Natural killer cell (primary cell): ENCODE measurements around the gene PLEKHA4. TPM values are rescaled to one million over a fixed set of nuclear protein-coding genes. Genes with fewer than 3 reads are reported as not detected.

Source experiments
- ATAC-seq, 3 donors: fragments of 150-1000 bp in 2 of 3; fragments of 200-7000 bp in 1 of 3; cut with Tn5 transposase; 1 replicate in 1 of 3; 2 replicates in 2 of 3; pipeline ENCODE4 v1.10.0; 2021; ENCODE audit warnings: mild to moderate bottlenecking in 2 of 3, moderate library complexity in 2 of 3
- DNase-seq, 2 donors: peaks; one replicate each; pipeline versions ENCODE4 v3.0.0 to v3.0.0-alpha.2; 2013 to 2021; ENCODE audit warnings: mixed read lengths in 1 of 2
- H3K27ac ChIP-seq: one replicate; pipeline ENCODE4 v1.5.1; 2013; ENCODE audit warnings: mild to moderate bottlenecking, low read length
- H3K27me3 ChIP-seq: one replicate; pipeline ENCODE4 v1.6.1; 2013; ENCODE audit warnings: low read length; ENCODE audit not compliant: control insufficient read depth, insufficient read depth
- H3K36me3 ChIP-seq: one replicate; pipeline ENCODE4 v1.6.1; 2013; ENCODE audit warnings: low read length; ENCODE audit not compliant: control insufficient read depth, insufficient read depth
- H3K4me1 ChIP-seq: one replicate; pipeline ENCODE4 v1.6.1; 2013; ENCODE audit warnings: low read length; ENCODE audit not compliant: control insufficient read depth, insufficient read depth
- H3K4me3 ChIP-seq: one replicate; pipeline ENCODE4 v1.5.1; 2013; ENCODE audit warnings: low read length
- H3K9me3 ChIP-seq: one replicate; pipeline ENCODE4 v1.6.1; 2013; ENCODE audit warnings: low read length; ENCODE audit not compliant: control insufficient read depth, insufficient read depth
- H3K27ac Mint-ChIP-seq, 2 donors: one replicate each; pipeline ENCODE4 v1.8.0; 2022; ENCODE audit warnings: mild to moderate bottlenecking in 2 of 2, mixed read lengths in 2 of 2, moderate library complexity in 1 of 2
- H3K27me3 Mint-ChIP-seq, 2 donors: one replicate each; pipeline ENCODE4 v1.8.0; 2022; ENCODE audit warnings: low read depth in 2 of 2, mixed read lengths in 2 of 2
- H3K36me3 Mint-ChIP-seq: one replicate; pipeline ENCODE4 v1.8.0; 2022; ENCODE audit warnings: mixed read lengths
- H3K4me1 Mint-ChIP-seq, 2 donors: one replicate each; pipeline ENCODE4 v1.8.0; 2022; ENCODE audit warnings: mixed read lengths in 2 of 2
- H3K4me3 Mint-ChIP-seq: one replicate; pipeline ENCODE4 v1.8.0; 2022; ENCODE audit warnings: mild to moderate bottlenecking, moderate library complexity, mixed read lengths
- H3K9me3 Mint-ChIP-seq, 2 donors: one replicate each; pipeline ENCODE4 v1.8.0; 2022; ENCODE audit warnings: mixed read lengths in 2 of 2
- CTCF ChIP-seq: fragments of 200-600 bp; IDR thresholded peaks from one replicate; pipeline ENCODE4 v1.8.0; 2022; ENCODE audit warnings: antibody characterized with exemption
- WGBS: methylation state at CpG from one replicate; pipeline ENCODE4 v1.1.7; 2013; ENCODE audit warnings: missing lambda C conversion rate; ENCODE audit not compliant: insufficient coverage; 5-methylcytosine and 5-hydroxymethylcytosine counted together
- intact Hi-C: fragments of 100-400 bp; cut with micrococcal nuclease; formaldehyde crosslinking; loops from one replicate; pipeline ENCODE4 v1.14.2; 2022
- total RNA-seq, 4 donors: library from RNA; stranded (reverse); fragments of 120-200 nt in 1 of 4; gene quantifications; one replicate each; pipeline versions ENCODE4 v1.2.3 to v1.2.4, GENCODE V29; 2013 to 2022

Gene PLEKHA4
- total RNA-seq, 3 donors from 2014 or later (not counting 1 experiment from before 2014, with no cell fraction given), result 2.5 to 6.5 (median 5.2) TPM

DNA sequence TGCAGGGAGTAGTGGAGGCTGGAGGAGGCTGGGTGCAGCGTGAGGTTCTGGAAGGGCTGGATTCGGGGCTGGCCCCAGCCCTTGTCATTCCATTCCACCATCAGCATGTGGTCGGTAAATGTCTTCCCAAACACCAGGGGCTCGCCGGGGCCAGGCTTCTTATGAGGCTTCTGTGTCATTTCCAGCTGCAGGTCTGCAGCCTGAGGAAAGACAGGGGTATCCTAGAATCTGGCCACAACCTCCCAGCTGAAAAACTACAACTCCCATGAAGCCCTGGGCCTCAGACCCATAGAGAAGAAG lies 61.9 kb downstream of the PLEKHA4 start:
- ATAC-seq (peak; percentile 52 to 71 (median 61)), DNase-seq (no peak)
- intact Hi-C loops, result no loop called here
- Histone ChIP-seq H3K36me3 (no peaks in the 10 kb centered on the region), H3K27me3 (no peaks in the 10 kb centered on the region), H3K27ac (no peak overlapping the region), H3K4me1 (peaks cover 16% of the 10 kb centered on the region), H3K4me3 (no peak overlapping the region), H3K9me3 (no peaks in the 10 kb centered on the region)
- no peak for TF ChIP-seq CTCF
- WGBS, result 91% methylated on average over 5 of the region's 5 CpGs
- no peak overlapping the region for H3K4me3 Mint-ChIP-seq
- no peak overlapping the region for H3K27ac Mint-ChIP-seq
- peaks cover 17 to 27% of the 10 kb centered on the region in 2 donors for H3K4me1 Mint-ChIP-seq
- H3K27me3 Mint-ChIP-seq, result no peaks in the 10 kb centered on the region
- H3K9me3 Mint-ChIP-seq, result no peaks in the 10 kb centered on the region
- H3K36me3 Mint-ChIP-seq, result no peaks in the 10 kb centered on the region

GRCh38 chr19:48805452-48805851 lies 63.0 kb downstream of the PLEKHA4 start:
- H3K36me3 ChIP-seq, result no peaks in the 10 kb centered on the region
- no peaks in the 10 kb centered on the region for H3K36me3 Mint-ChIP-seq
- DNase-seq (no peak), ATAC-seq (no peak)
- peaks cover 16 to 22% of the 10 kb centered on the region in 2 donors for H3K4me1 Mint-ChIP-seq
- intact Hi-C loops, result no loop called here
- no peaks in the 10 kb centered on the region for H3K9me3 Mint-ChIP-seq
- 97% methylated on average over 10 of the region's 15 CpGs for WGBS
- no peak overlapping the region for H3K27ac ChIP-seq
- no peak for TF ChIP-seq CTCF
- no peak overlapping the region for H3K4me3 ChIP-seq
- no peaks in the 10 kb centered on the region for H3K27me3 Mint-ChIP-seq
- no peaks in the 10 kb centered on the region for H3K27me3 ChIP-seq
- H3K27ac Mint-ChIP-seq, result no peak overlapping the region
- peaks cover 9% of the 10 kb centered on the region for H3K4me1 ChIP-seq
- no peak overlapping the region for H3K4me3 Mint-ChIP-seq
- H3K9me3 ChIP-seq, result no peaks in the 10 kb centered on the region

DNA sequence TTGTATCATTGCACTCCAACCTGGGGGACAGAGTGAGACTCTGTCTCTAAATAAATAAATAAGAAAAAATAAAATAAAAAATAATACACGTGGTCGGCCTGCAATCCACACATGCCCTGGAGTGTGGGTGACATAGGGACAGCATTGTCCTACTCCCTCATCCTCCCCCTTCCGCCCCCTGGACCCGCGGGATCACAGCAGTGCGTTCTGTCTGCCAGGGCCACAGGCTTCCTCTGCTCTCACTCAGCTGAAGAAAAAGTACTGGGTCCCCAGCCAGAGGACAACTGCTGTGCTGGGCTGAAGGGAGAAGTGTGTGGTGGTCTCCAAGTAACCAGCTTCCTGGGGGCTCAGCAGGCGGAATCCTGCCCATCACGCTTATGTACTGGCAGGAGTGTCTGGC lies 63.9 kb downstream of the PLEKHA4 start:
- no peaks in the 10 kb centered on the region for H3K36me3 Mint-ChIP-seq
- H3K9me3 Mint-ChIP-seq, result no peaks in the 10 kb centered on the region
- H3K4me3 ChIP-seq, result no peak overlapping the region
- no peak overlapping the region for H3K27ac Mint-ChIP-seq
- H3K36me3 ChIP-seq, result no peaks in the 10 kb centered on the region
- H3K27ac ChIP-seq, result no peak overlapping the region
- peaks cover 7 to 13% of the 10 kb centered on the region in 2 donors for H3K4me1 Mint-ChIP-seq
- no peaks in the 10 kb centered on the region for H3K27me3 ChIP-seq
- 86% methylated on average over 8 of the region's 8 CpGs for WGBS
- no peak for TF ChIP-seq CTCF
- H3K4me3 Mint-ChIP-seq, result no peak overlapping the region
- H3K4me1 ChIP-seq, result no peaks in the 10 kb centered on the region
- no peak for DNase-seq
- H3K9me3 ChIP-seq, result no peaks in the 10 kb centered on the region
- ATAC-seq, result no peak
- intact Hi-C loops, result no loop called here
- H3K27me3 Mint-ChIP-seq, result no peaks in the 10 kb centered on the region

DNA sequence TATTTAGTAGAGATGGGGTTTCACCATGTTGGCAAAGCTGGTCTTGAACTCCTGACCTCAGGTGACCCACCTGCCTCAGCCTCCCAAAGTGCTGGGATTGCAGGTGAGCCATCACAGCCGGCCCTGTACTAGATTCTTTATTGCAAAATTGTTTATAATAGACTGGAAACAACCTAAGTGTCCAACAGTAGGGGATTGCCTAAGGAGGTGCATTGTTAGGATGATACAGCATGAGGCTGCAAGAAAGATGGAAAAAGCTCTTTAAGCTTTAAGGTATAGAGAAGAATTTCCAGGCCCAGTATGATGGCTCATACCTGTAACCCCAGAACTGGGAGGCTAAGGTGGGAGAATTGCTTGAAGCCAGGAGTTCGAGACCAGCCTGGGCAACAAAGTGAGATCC lies 65.8 kb downstream of the PLEKHA4 start:
- H3K27me3 Mint-ChIP-seq, result no peaks in the 10 kb centered on the region
- intact Hi-C loops, result no loop called here
- Histone ChIP-seq H3K27me3 (no peaks in the 10 kb centered on the region), H3K27ac (no peak overlapping the region), H3K36me3 (no peaks in the 10 kb centered on the region), H3K9me3 (no peaks in the 10 kb centered on the region), H3K4me1 (no peaks in the 10 kb centered on the region), H3K4me3 (no peak overlapping the region)
- TF ChIP-seq CTCF, result no peak
- no peak overlapping the region for H3K4me3 Mint-ChIP-seq
- DNase-seq (no peak), ATAC-seq (no peak)
- peaks cover 0 to 9% of the 10 kb centered on the region in 2 donors for H3K4me1 Mint-ChIP-seq
- 100% methylated on average over 2 of the region's 2 CpGs for WGBS
- H3K27ac Mint-ChIP-seq, result no peak overlapping the region
- H3K9me3 Mint-ChIP-seq, result no peaks in the 10 kb centered on the region
- no peaks in the 10 kb centered on the region for H3K36me3 Mint-ChIP-seq
